CD4-positive, alpha-beta T cell treated with Interleukin-6 for 4 hours (primary cell): ENCODE measurements around the gene RBFOX2.

Source experiments
- DNase-seq: peaks from one replicate; pipeline ENCODE4 v3.0.0-alpha.2; 2020; ENCODE audit warnings: mixed read lengths

RBFOX2 gene

DNA sequence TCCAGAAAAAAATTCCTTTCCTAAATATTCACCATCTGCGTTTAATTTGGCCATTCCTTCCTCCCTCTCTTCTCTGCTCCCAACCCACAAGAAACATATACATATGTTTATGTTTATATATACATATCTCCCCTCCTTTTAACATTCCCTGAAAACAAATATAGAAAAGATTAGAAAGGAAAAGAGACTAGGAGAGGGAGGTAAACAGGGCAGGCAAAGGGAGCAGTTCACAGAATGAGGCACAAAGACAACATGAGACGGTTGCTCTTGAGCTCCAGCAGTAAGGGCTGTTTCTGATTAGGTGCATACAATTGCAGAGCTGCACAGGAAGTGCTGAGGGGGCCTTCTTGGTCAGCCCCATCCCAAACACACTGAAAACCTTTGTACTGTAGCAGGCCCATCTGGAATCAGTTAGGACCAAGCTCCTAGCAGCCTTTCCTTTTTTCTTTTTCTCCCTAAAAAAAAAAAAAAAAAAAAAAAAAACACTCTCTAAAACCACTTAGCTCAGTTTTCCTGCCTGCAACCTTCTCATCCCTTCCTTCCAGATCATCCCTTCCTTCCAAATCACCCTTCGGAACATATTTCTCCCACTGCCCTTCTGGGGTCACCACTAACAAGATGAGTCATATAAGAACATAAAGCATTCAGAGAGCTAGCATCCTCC is 57.0 kb downstream of the RBFOX2 start:
- no peak for DNase-seq

DNA sequence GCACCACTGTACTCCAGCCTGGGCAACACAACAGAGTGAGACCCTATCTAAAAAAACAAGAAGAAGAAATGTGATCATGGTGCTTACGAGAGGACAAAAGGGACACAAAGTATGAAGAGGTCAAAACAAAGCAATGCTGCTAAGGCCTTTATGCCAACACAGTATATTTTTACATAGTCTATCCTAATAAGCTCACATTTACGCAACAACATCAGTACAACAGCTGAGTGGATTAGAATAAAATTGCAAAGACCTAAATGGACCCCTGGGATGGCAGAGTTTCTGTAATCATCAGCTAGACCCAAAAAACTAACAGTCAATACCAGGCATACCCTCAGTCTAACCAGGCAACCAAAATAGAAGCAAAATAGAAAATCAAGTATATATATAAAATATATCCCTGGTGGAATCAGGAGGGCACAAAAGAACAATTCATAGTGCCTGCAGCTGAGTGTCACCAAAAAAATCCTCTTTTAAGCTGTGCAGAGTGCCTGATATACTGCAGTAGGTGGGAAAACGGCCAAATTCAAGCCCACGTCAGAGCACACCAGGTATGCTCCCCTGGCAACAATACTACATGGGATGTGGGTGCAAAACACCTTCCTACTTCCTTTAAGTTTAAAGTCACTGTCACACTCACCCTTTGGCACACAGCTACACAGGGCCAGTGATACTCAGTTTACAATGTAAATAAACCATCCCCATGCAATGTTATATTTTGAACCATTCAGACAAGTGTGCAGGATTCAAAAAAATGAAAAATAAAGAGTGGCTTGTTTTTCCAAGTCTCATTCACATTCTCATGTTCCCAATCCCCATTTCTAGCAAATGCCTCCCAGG is 57.8 kb downstream of the RBFOX2 start:
- DNase-seq, result no peak

- DNase-seq, result no peak
These were observed 61.6 kb downstream of the RBFOX2 start for GRCh38 chr22:35967046-35967397.

- DNase-seq, result no peak
These were observed 62.1 kb downstream of the RBFOX2 start for GRCh38 chr22:35966314-35967045.

DNA sequence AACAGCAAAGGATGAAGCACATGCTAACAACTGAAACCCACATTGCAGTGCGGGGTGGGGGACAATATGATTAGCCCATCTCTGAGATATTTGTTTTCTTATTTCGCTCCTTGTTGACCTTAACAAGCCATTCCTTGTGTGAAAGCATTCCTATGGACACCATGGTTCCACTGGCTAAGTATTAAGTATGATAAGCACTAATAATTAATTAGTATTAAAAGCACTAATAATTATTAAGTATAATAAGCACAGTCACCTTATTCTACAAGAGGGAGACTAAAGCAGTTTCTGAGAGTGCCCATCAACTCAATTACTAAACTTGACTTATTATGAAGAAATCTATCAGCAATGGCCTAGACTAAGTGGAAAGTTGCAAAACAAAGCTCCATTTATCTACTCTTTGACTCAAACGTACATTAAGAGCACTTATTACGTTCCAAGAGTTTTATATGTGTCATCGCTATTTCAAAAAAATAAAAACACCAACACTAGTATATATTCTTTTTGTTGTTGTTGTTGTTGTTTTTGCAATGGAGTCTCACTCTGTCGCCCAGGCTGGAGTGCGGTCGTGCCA is 65.3 kb downstream of the RBFOX2 start:
- DNase-seq, result no peak

DNA sequence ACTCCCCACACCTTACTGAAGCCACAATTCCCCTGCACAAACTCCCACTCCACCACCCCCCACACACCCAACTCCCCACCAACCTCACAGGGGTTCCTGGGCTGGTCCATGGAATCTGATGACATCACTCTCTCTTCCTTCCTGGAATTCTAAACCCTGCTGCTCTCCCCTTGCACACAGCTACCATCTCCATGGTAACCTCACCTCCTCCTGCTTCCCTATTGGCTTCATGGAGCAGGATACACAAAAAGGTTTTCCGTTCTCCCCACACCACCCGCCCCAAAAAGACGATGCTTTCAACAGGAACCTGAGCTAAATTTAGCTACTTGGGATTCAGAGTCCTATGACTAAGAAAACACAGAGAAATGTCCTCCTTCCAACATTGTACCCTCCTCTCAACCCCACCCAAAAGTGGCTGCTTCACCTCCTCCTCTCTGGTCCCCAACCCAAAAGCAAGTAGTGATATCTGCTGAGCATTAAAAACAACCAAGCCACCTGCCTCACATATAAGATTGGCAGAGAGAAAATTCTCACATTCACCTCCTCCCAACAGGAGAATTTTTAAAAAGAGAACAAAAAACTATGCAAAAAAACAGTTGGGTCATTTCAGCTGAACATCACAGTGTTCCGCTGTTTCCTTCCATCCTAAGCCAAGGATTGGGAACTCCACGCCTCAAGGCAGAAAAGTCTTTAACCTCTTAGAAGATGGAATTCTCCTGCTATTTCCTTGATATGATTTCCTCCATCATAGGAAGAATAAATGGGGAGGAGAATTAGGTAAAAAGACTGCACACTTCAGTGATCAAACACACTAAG is 66.9 kb downstream of the RBFOX2 start:
- no peak for DNase-seq

DNA sequence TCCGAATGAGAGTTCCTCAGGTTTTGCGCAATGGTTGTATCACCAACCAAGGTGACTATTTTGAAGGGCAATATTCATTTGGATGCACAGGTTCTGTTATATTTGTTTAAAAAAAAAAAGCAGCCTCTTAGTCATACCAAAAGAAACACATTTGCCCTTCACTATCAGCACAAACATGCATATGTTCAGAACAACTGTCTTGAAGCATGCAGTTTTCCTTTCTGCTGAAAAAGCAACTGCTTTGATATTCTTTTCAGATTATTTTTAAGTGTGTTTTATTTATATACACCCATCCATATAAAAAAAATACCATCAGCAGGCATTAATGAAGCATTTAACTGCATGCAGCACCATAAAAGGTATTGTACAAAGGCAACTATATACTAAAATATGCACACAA is 67.8 kb downstream of the RBFOX2 start:
- no peak for DNase-seq

- DNase-seq, result no peak
These were observed 69.4 kb downstream of the RBFOX2 start for GRCh38 chr22:35959121-35959800.

DNA sequence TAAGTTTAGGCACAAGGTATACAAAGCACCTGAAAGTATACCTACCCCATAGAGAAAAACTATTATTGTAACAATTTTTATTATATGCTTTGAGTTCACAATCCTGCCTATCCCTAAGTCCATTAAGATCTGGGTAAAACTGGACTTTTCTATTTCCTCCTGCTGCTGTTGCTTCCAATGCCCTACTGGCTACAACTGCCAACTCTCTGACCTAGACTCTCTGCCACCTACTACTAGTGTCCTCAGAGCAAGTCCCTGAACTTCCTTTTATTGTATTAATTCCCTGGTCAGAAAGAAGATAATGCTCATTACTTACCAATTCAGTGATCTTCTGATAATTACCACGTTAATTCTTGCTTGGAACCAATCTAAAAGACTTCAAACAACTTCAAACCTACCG is 70.3 kb downstream of the RBFOX2 start:
- no peak for DNase-seq

GRCh38 chr22:35957589-35957988 is 71.0 kb downstream of the RBFOX2 start:
- no peak for DNase-seq

DNA sequence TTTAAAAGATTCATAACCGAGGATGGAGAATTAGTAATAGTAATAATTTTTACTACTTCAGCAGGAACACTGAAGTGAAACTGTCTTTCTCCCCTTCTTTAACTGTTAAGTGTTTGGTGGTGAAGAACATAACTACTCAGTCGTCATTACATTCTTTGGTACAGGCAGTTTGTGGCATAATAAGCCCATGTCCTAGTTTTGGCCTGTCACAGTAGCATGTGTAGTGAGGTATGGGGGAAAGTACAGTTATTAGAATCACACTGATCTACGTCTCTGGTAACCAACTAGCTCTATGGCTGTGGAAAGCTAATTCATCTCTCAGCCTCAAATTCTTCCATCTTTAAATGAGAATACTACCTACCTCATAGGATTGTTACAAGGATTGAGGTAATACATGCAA is 71.8 kb downstream of the RBFOX2 start:
- DNase-seq, result no peak

DNA sequence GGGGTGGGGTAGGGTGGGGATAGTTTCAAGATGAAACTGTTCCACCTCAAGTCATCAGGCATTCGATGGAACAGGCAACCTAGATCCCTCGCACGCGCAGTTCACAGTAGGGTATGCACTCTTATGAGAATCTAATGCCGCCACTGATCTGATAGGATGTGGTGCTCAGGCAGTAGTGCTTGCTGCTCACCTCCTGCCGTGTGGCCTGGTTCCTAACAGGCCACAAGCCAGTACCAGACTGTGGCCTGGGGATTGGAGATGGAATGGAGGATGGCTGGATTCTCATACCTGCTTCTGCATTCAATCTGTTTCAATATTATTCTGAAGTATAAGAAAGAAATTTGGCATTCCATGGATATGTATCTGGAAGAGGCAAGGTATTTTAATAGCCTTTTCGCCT is 73.1 kb downstream of the RBFOX2 start:
- no peak for DNase-seq

DNA sequence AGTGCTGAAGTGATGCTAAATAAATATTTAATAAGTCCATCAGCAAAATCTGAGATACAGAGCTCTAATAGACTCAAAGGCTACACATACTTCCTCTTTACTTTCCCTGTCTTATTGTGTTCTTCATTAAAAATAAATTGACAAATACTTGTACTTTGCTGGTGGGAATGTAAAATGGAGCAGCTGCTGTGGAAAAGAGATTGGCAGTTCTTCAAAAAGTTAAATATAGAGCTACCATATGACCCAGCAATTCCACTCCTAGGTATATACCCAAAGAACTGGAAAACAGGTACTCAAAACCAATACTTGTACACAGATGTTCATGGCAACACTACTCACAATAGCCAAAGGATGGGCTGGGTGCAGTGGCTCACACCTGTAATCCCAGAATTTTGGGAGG is 76.0 kb downstream of the RBFOX2 start:
- no peak for DNase-seq

DNA sequence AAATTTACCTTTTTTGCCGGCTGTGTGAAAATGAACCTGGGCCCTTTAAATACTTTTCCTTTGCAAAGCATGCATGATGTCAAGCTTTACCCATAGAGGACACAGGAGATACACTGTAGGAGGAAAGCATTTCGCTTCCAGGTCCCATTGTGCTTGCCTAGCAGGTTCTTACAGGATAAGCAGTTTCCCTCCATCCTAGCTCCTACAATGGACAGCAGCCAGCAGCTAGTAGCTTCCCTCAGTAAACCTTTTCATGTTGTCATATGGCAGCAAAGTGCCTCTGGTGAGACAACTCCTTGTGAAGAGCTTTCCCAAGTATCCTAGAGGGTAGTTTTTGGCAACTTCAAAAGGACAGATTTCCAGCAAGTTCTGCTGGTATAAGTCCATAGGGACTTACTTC is 78.4 kb downstream of the RBFOX2 start:
- no peak for DNase-seq

- no peak for DNase-seq
These were observed 79.4 kb downstream of the RBFOX2 start for GRCh38 chr22:35949243-35949642.

- DNase-seq, result no peak
These were observed 80.7 kb downstream of the RBFOX2 start for GRCh38 chr22:35947794-35948425.

- DNase-seq, result no peak
These were observed 84.2 kb downstream of the RBFOX2 start for GRCh38 chr22:35944458-35944857.

- no peak for DNase-seq
These were observed 88.5 kb downstream of the RBFOX2 start for GRCh38 chr22:35940166-35940565.

DNA sequence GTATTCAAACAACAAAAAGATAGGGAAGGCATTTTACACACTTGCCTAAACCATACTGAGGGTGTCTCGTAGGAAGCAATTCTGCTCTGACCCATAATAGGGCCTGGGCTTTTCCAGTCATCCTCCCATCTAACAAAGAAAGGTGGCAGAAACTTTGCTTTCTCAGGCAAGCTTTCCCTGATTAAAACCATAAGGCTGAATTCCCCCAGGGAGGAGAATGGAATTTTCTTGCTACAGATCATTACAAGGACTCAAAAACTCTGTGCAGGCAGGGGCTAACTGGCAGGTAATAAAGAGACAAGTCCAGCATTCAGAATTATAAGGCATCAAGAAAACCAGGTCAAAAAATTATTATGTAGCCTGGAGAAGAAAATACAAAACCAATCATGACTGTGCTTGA is 90.4 kb downstream of the RBFOX2 start:
- DNase-seq, result no peak

- no peak for DNase-seq
These were observed 97.7 kb downstream of the RBFOX2 start for GRCh38 chr22:35930933-35931332.

DNA sequence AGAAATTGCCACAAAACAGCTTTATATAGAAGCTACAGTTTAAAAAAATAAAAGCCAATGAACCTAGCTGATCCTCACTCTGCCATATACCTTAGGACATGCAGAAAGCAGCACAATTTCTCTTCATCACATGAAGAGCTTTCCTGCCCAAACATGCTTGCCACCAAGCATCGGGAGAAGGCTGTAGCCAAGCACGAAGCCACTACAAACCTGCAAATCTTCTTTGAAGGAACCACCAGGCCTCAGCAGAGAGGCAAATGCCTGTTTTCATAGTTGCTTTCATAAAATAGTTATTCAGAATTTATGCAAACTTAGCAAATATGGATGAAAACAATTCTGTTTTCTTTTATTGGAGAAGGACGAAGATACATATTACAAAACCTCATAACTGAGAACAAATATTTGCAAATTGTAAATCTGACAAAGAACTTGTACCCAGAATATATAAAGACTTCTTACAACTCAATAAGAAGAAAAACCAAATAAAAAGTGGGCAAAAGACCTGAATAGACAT is 100.3 kb downstream of the RBFOX2 start:
- no peak for DNase-seq
